Neural cell (in vitro differentiated cells): Measurements from ENCODE around the gene LUM. TPM values are rescaled to one million over a fixed set of nuclear protein-coding genes. Genes with fewer than 3 reads are reported as not detected.

ENCODE experiments used
- H2AFZ ChIP-seq: fragments of 200-600, 300-800 bp; sonication (generic), shearing (Covaris generic); 2 replicates; pipeline ENCODE4 v1.6.0; 2014; ENCODE audit warnings: low read depth, mild to moderate bottlenecking, antibody characterized with exemption, low read length, moderate library complexity
- H3F3A ChIP-seq: fragments of 200-600 bp; shearing (Covaris generic); 2 replicates; pipeline ENCODE4 v1.6.1; 2016; ENCODE audit warnings: mild to moderate bottlenecking, moderate library complexity, mixed read lengths, antibody characterized with exemption, low read length; ENCODE audit not compliant: insufficient read depth, poor library complexity, severe bottlenecking
- H3K27ac ChIP-seq: fragments of 200-600, 300-800 bp; sonication (generic), shearing (Covaris generic); 2 replicates; pipeline ENCODE4 v1.5.1; 2014; ENCODE audit warnings: mild to moderate bottlenecking, low read length, moderate library complexity
- H3K27me3 ChIP-seq: fragments of 300-800, 200-600 bp; sonication (generic), shearing (Covaris generic); 2 replicates; pipeline ENCODE4 v1.6.0; 2014; ENCODE audit warnings: mild to moderate bottlenecking, low read depth, low read length, moderate library complexity; ENCODE audit not compliant: insufficient read depth
- H3K36me3 ChIP-seq: fragments of 300-800, 200-600 bp; sonication (generic), shearing (Covaris generic); 2 replicates; pipeline ENCODE4 v1.5.1; 2014; ENCODE audit warnings: mild to moderate bottlenecking, antibody characterized with exemption, low read length, moderate library complexity; ENCODE audit not compliant: insufficient read depth
- H3K4me2 ChIP-seq: fragments of 300-800, 200-600 bp; sonication (generic), shearing (Covaris generic); 2 replicates; pipeline ENCODE4 v1.6.0; 2014; ENCODE audit warnings: mild to moderate bottlenecking, low read length
- H3K4me3 ChIP-seq: fragments of 300-800, 200-600 bp; sonication (generic), shearing (Covaris generic); 2 replicates; pipeline ENCODE4 v1.5.1; 2014; ENCODE audit warnings: mild to moderate bottlenecking, low read length, moderate library complexity
- H3K79me2 ChIP-seq: fragments of 200-600 bp; shearing (Covaris generic); replicated peaks from 2 replicates; pipeline ENCODE4 v1.6.0; 2014; ENCODE audit warnings: mild to moderate bottlenecking, low read length, moderate library complexity; ENCODE audit not compliant: insufficient read depth
- H3K9ac ChIP-seq: fragments of 300-800, 200-600 bp; sonication (generic), shearing (Covaris generic); 2 replicates; pipeline ENCODE4 v1.6.1; 2016; ENCODE audit warnings: mild to moderate bottlenecking, low read length, mixed read lengths
- H3K9me2 ChIP-seq: fragments of 200-600 bp; shearing (Covaris generic); 2 replicates; pipeline ENCODE4 v1.6.1; 2016; ENCODE audit warnings: mild to moderate bottlenecking, low read length, mixed read lengths; ENCODE audit not compliant: insufficient read depth
- H3K9me3 ChIP-seq: fragments of 200-600, 300-800 bp; sonication (generic), shearing (Covaris generic); 2 replicates; pipeline ENCODE4 v1.6.1; 2016; ENCODE audit warnings: mild to moderate bottlenecking, mixed run types, low read length, moderate library complexity, mixed read lengths
- H4K20me1 ChIP-seq: fragments of 200-600 bp; shearing (Covaris generic); 2 replicates; pipeline ENCODE4 v1.6.1; 2016; ENCODE audit warnings: mild to moderate bottlenecking, mixed run types; ENCODE audit not compliant: insufficient read depth
- EP300 ChIP-seq: fragments of 450-650 bp; conservative IDR thresholded peaks from 2 replicates; pipeline ENCODE4 v1.6.1; 2014; ENCODE audit warnings: antibody characterized with exemption, mild to moderate bottlenecking, moderate library complexity; ENCODE audit not compliant: poor library complexity, severe bottlenecking
- EZH2 ChIP-seq: fragments of 200-600, 300-800 bp; shearing (Covaris generic), sonication (generic); IDR thresholded peaks from 2 replicates; pipeline ENCODE4 v1.6.1; 2014; ENCODE audit warnings: antibody characterized with exemption, low read length, borderline replicate concordance, mild to moderate bottlenecking; ENCODE audit not compliant: insufficient read depth, poor library complexity, severe bottlenecking
- MXI1 ChIP-seq: fragments of 450-650 bp; conservative IDR thresholded peaks from 2 replicates; pipeline ENCODE4 v1.6.1; 2014; ENCODE audit warnings: antibody characterized with exemption, mild to moderate bottlenecking; ENCODE audit not compliant: poor library complexity, severe bottlenecking
- POLR2AphosphoS5 ChIP-seq: IDR thresholded peaks from 2 replicates; pipeline ENCODE4 v1.6.1; 2012
- RAD21 ChIP-seq: fragments of 450-650 bp; conservative IDR thresholded peaks from 2 replicates; pipeline ENCODE4 v1.6.1; 2014; ENCODE audit warnings: antibody characterized with exemption, mild to moderate bottlenecking, moderate library complexity
- SMC3 ChIP-seq: fragments of 450-650 bp; conservative IDR thresholded peaks from 2 replicates; pipeline ENCODE4 v1.6.1; 2014; ENCODE audit warnings: antibody characterized with exemption, mild to moderate bottlenecking, moderate library complexity; ENCODE audit not compliant: poor library complexity
- TAF1 ChIP-seq: IDR thresholded peaks from 2 replicates; pipeline ENCODE4 v1.6.1; 2012; ENCODE audit warnings: low read depth
- polyA plus RNA-seq: library from polyadenylated mRNA; depleted of rRNA; stranded (reverse); fragments of >200 nt; gene quantifications from 2 replicates; pipeline ENCODE4 v1.2.3, GENCODE V29; 2014
- TF ChIP-seq, protein P1 (sequence below): IDR thresholded peaks from 2 replicates; pipeline ENCODE4 v1.6.1; 2012; ENCODE audit warnings: borderline replicate concordance

LUM gene
- polyA plus RNA-seq, 1 donor from 2014 or later = 0.89 TPM

DNA sequence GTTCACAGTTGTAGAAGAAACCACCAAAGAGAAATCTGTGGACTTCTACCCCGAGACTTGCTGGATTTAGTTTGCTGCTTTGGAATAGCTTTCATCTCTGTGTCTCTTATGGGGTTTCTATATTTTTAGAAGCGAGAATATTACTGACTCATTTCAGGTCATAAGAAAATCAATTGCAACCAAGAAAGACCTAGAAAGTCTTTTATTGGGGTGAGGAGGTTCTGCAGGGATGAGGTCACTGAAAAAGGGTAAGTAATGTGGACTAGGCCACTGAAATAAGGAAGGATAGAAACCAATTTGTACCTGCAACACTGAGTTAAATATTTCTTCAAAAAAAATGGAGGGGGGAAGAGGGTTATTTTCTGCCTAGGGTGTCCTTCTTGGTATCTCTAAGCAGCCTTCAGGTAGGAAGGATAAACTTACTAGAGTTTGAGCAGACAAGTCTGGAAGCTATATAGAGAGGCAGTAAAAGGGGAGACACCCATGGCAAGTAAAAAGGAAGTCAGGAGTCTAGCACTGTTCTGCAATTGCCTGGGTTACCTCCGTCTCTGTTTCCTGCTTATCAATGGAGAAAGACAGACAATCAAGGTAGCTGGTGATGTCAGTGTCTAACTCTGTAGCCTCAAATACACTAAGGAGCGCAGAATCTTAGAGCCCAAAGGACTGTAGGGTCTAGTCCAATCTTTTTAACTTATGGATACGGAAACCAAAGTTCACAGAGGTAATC, 33.9 kb downstream of the LUM start:
- no peak overlapping the region for H3K4me2 ChIP-seq
- TF ChIP-seq EZH2 = no peak
- TF ChIP-seq, protein P1, sequence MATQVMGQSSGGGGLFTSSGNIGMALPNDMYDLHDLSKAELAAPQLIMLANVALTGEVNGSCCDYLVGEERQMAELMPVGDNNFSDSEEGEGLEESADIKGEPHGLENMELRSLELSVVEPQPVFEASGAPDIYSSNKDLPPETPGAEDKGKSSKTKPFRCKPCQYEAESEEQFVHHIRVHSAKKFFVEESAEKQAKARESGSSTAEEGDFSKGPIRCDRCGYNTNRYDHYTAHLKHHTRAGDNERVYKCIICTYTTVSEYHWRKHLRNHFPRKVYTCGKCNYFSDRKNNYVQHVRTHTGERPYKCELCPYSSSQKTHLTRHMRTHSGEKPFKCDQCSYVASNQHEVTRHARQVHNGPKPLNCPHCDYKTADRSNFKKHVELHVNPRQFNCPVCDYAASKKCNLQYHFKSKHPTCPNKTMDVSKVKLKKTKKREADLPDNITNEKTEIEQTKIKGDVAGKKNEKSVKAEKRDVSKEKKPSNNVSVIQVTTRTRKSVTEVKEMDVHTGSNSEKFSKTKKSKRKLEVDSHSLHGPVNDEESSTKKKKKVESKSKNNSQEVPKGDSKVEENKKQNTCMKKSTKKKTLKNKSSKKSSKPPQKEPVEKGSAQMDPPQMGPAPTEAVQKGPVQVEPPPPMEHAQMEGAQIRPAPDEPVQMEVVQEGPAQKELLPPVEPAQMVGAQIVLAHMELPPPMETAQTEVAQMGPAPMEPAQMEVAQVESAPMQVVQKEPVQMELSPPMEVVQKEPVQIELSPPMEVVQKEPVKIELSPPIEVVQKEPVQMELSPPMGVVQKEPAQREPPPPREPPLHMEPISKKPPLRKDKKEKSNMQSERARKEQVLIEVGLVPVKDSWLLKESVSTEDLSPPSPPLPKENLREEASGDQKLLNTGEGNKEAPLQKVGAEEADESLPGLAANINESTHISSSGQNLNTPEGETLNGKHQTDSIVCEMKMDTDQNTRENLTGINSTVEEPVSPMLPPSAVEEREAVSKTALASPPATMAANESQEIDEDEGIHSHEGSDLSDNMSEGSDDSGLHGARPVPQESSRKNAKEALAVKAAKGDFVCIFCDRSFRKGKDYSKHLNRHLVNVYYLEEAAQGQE = no peak
- no peak for TF ChIP-seq SMC3
- no peak for TF ChIP-seq RAD21
- TF ChIP-seq TAF1 = no peak
- no peak for TF ChIP-seq EP300
- H3K9ac ChIP-seq = no peak overlapping the region
- no peaks in the 10 kb centered on the region for H3K79me2 ChIP-seq
- no peaks in the 10 kb centered on the region for H4K20me1 ChIP-seq
- H3K27me3 ChIP-seq = no peaks in the 10 kb centered on the region
- H3K36me3 ChIP-seq = no peaks in the 10 kb centered on the region
- H3K4me3 ChIP-seq = no peak overlapping the region
- H3F3A ChIP-seq = no peaks in the 10 kb centered on the region
- no peak overlapping the region for H3K27ac ChIP-seq
- H2AFZ ChIP-seq = no peak overlapping the region
- H3K9me3 ChIP-seq = no peaks in the 10 kb centered on the region
- H3K9me2 ChIP-seq = no peaks in the 10 kb centered on the region

DNA sequence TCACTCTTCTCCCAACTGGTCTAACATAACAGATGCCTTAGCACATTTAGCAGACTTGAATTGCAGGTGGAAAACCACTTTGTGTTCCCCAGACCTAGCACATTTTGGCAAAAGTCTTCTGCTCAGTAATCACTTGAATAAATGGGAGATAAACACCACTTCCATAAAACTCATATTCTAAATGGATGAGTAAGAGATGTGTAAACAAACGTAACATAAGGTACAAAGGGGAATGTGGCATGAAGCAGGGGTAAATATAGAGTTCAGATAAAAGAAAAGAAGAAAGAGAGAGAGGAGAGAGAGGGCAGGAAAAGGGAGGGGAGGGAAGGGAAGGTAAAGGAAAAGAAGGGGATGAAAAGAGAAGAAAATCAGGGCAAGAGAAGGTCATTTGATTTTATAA, 36.4 kb downstream of the LUM start:
- no peaks in the 10 kb centered on the region for H3K36me3 ChIP-seq
- H3K4me3 ChIP-seq = no peak overlapping the region
- no peak overlapping the region for H2AFZ ChIP-seq
- H3K79me2 ChIP-seq = no peaks in the 10 kb centered on the region
- no peaks in the 10 kb centered on the region for H3K9me2 ChIP-seq
- H4K20me1 ChIP-seq = no peaks in the 10 kb centered on the region
- no peak for TF ChIP-seq MXI1
- no peak for TF ChIP-seq SMC3
- TF ChIP-seq POLR2AphosphoS5 = no peak
- TF ChIP-seq, protein P1 = no peak
- H3K9me3 ChIP-seq = no peaks in the 10 kb centered on the region
- H3K27ac ChIP-seq = no peak overlapping the region
- H3F3A ChIP-seq = no peaks in the 10 kb centered on the region
- H3K9ac ChIP-seq = no peak overlapping the region
- H3K4me2 ChIP-seq = no peak overlapping the region
- no peaks in the 10 kb centered on the region for H3K27me3 ChIP-seq
